VCaP (cell line): Measurements from ENCODE around the gene ZNF335.

Experiments
- H3K27ac ChIP-seq: fragments of 450-650 bp; 2 replicates; pipeline ENCODE4 v1.5.1; 2017
- TF ChIP-seq, protein P1 (sequence below): fragments of 450-650 bp; conservative IDR thresholded peaks from 2 replicates; pipeline ENCODE4 v1.5.1; 2017; ENCODE audit warnings: mild to moderate bottlenecking, moderate library complexity

Gene ZNF335

DNA sequence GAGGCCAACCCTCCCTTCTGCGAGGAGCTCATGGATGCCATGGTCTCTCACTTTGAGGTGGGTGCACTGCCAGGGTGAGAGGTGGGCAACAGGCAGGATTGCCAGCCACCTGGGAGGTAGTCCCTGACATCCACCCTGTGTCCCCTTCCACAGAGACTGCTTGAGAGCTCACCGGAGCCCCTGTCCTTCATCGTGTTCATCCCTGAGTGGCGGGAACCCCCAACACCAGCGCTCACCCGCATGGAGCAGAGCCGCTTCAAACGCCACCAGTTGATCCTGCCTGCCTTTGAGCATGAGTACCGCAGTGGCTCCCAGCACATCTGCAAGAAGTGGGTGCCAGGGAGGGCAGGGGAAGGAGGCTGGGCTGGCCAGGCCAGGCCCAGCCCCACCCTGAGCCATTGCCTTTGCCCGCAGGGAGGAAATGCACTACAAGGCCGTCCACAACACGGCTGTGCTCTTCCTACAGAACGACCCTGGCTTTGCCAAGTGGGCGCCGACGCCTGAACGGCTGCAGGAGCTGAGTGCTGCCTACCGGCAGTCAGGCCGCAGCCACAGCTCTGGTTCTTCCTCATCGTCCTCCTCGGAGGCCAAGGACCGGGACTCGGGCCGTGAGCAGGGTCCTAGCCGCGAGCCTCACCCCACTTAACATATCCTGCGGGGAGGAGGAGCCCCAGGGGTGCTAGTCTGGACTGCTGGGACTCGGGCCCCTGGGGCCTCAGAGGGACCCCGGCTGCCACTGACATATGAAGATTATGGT is 24.7 kb downstream of the ZNF335 start:
- TF ChIP-seq, protein P1, sequence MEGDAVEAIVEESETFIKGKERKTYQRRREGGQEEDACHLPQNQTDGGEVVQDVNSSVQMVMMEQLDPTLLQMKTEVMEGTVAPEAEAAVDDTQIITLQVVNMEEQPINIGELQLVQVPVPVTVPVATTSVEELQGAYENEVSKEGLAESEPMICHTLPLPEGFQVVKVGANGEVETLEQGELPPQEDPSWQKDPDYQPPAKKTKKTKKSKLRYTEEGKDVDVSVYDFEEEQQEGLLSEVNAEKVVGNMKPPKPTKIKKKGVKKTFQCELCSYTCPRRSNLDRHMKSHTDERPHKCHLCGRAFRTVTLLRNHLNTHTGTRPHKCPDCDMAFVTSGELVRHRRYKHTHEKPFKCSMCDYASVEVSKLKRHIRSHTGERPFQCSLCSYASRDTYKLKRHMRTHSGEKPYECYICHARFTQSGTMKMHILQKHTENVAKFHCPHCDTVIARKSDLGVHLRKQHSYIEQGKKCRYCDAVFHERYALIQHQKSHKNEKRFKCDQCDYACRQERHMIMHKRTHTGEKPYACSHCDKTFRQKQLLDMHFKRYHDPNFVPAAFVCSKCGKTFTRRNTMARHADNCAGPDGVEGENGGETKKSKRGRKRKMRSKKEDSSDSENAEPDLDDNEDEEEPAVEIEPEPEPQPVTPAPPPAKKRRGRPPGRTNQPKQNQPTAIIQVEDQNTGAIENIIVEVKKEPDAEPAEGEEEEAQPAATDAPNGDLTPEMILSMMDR, result no peak
- H3K27ac ChIP-seq, result no peak overlapping the region

DNA sequence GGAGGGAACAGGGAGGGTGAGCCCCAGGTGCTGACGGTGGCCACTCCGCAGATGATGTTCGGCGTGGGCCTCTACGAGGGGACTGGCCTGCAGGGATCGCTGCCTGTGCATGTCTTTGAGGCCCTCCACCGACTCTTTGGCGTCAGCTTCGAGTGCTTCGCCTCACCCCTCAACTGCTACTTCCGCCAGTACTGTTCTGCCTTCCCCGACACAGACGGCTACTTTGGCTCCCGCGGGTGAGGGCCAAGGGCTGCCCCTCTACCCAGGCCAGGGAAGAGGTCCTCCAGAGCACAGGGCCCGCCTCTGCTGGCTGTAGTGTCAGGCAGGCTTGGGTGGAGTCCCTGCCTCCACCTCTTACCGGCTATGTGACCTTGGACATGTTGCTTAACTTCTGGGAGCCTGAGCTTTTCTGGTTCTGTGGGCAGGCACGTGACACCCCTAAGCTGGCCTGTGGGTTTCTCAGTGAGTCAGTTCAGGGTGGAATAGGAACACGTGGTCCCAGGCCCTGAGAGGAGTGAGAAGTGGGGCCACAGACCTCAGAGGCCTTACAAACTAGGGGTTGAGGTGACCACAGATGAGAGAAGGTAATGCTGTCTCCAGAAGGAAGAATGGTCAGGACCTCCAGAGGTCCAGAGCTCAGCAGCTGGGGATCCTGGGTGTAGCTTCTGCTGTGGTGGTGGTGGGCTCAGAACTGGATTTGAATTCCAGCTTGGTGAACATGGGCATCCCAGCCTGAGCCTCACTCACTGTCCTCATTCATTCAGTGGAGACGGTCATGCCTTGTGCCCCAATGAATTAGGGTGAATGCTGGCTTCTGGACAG is 25.6 kb downstream of the ZNF335 start:
- no peak overlapping the region for H3K27ac ChIP-seq
- TF ChIP-seq, protein P1, result no peak

DNA sequence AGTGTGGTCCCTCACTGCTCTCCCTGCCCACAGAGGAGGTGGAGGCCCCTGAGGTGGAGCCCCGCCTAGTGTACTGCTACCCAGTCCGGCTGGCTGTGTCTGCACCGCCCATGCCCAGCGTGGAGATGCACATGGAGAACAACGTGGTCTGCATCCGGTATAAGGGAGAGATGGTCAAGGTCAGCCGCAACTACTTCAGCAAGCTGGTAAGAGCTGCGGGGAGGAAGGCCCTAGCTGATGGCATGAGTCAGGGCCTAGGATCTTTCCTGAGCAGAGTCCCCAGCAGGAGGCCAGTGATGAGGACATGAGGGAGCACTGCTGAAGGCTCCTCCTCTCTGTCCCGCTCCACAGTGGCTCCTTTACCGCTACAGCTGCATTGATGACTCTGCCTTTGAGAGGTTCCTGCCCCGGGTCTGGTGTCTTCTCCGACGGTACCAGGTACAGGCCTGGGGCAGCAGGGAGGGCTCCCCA is 26.3 kb downstream of the ZNF335 start:
- H3K27ac ChIP-seq, result no peak overlapping the region
- TF ChIP-seq, protein P1, result no peak

DNA sequence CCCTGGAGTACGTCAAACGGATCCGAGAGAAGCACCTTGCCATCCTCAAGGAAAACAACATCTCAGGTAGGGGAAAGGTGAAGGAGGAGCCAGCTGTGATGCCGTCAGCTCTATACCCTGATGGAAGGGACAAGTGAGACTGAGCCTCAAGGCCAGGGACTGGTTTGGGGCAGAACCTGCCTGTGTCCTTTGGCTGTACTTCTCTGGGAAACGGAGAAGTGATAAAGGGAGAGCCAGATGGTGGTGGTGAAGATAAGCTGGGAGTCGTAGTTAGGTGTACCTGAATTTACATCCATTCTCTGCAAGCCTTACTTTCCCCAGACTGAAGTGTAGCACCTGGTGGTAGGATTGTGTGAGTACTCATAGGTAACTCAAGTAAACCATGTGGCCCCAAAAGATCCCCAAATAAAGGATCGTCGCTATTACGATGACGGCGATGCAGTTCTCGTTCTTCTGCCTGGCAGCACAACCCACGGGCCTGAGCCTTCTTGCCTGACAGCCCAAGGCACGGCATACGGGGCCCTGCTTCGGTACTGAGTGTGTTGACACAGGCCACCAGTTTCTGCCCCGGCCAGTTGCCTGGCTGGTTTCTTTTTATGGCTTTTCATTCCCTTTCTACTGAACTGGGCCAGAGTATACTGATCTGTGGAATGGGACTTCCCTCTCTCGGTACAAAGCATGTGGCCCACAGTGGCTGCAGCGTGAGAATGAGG is 26.9 kb downstream of the ZNF335 start:
- no peak overlapping the region for H3K27ac ChIP-seq
- TF ChIP-seq, protein P1, result no peak

DNA sequence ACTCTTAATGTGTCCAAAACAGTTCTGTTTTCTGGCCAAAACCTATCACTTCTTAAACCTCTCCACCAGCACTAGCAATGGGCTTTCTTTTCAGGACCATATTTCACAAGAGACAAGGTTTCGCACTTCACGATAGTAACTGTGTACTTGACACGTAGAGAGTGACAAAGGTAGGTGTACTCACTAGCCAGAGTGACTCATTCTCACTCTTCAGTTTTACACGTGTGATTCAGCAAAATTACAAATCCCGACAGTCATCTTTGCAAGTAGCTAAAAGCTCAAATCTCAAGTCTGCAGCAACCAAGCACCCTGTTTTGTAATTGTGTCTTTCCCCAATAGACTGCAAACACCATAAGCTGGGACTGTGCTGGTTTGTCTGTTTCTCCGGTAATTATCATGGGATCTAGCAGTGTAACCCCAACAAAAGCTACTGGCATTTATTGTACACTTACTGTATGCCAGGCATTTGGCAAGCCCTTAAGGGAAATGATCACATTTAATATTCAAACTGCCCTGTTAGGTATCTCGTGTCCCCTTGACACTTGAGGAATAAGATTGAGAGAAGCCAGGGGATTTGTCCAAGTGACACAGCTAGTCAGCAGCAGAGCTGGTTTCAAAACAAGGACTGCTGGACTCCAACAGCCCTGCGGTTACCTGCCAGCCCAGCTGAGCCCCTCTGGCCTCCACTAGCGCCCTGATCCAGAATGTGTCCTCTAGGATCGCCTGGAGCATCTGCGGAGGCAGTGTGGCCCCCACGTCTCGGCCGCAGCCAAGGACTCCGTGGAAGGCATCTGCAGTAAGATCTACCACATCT is 27.6 kb downstream of the ZNF335 start:
- no peak overlapping the region for H3K27ac ChIP-seq

DNA sequence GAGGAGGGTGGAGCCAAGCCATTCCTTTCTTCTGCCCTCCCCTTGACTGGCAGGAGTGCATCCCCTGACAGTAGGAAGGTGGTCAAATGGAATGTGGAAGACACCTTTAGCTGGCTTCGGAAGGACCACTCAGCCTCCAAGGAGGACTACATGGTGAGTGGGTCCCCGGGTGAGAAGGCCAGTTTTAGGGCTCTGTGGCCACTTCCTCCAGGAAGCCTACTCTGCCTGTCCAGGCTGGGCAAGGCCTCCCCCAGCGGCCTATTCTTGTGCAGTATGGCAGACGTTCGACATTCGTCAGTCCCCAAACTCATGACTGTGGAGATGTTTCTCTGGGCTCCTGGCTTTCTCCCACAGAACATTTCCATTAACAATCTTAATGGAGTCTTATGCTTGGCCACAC is 28.4 kb downstream of the ZNF335 start:
- TF ChIP-seq, protein P1, result no peak
- no peak overlapping the region for H3K27ac ChIP-seq

More for the DNA sequence above, 27.6 kb downstream of the ZNF335 start:
- TF ChIP-seq, protein P1, result no peak
